Subcutaneous abdominal adipose tissue (tissue), 5 donors: Measurements from ENCODE around the gene CMC1.

ENCODE experiments used
- H3K27ac ChIP-seq: one replicate; pipeline ENCODE4 v1.7.0; 2013; ENCODE audit warnings: low read depth, mild to moderate bottlenecking, inconsistent platforms, low read length, moderate library complexity
- H3K27me3 ChIP-seq, 5 donors: one replicate each; pipeline ENCODE4 v1.7.0; 2013; ENCODE audit warnings: low read length in 5 of 5, inconsistent platforms in 1 of 5; ENCODE audit not compliant: control insufficient read depth in 5 of 5, insufficient read depth in 4 of 5
- H3K36me3 ChIP-seq, 5 donors: one replicate each; pipeline ENCODE4 v1.7.0; 2013; ENCODE audit warnings: low read length in 5 of 5; ENCODE audit not compliant: control insufficient read depth in 5 of 5, insufficient read depth in 5 of 5
- H3K4me1 ChIP-seq, 5 donors: one replicate each; pipeline ENCODE4 v1.7.0; 2013; ENCODE audit warnings: low read length in 5 of 5, mild to moderate bottlenecking in 3 of 5, moderate library complexity in 1 of 5; ENCODE audit not compliant: control insufficient read depth in 5 of 5, insufficient read depth in 5 of 5
- H3K4me3 ChIP-seq, 5 donors: one replicate each; pipeline ENCODE4 v1.7.0; 2013; ENCODE audit warnings: low read length in 5 of 5, low read depth in 1 of 5
- H3K9ac ChIP-seq, 5 donors: one replicate each; pipeline ENCODE4 v1.7.0; 2013; ENCODE audit warnings: low read length in 5 of 5, mild to moderate bottlenecking in 4 of 5, moderate library complexity in 3 of 5
- H3K9me3 ChIP-seq, 5 donors: one replicate each; pipeline ENCODE4 v1.7.0; 2013; ENCODE audit warnings: low read length in 5 of 5; ENCODE audit not compliant: control insufficient read depth in 5 of 5
- donor health status: healthy.
- donor health status: healthy.
- donor health status: healthy.
- donor health status: healthy.
- donor health status: healthy.

Gene CMC1

DNA sequence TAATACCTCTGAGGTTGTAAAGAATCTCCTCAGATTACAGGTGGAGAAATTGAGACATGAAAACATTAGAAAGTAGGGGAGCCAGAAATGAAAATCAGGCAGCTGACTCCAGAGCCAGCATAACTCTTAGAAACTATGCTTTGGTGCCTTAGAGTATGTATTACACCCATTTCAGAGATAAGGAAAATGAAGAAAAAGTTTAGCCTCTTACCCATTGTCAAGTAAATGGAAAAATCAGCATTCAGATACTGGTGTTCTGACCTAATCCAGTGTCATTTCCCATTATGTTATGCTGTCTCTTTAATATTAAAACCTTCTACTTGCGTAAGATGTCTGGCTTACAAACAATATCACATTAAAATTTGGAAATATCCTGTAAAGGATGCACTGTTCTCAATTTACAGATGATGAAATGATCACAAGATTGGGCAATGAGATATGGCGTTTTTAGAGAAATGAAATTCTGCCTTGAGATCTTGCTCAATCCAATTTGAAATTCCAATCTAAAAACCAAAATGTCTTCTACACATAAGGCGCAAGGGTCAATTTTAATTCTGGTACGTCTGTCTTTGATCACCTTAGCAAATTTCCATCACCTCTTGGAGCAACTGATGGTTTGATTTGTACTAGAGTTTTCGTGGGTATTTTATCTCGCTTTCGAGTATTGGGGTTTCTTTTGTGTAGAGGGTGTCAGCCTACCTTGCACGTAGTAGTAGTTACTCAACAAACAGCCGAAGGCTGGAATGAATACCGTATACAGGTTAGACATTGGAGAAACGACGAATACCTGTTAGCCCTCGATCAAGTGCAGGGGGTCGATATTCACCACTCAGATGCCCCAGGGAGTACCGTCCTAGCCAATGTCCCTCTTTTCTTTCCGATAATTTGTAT lies 106.2 kb downstream of the CMC1 start:
- H3K4me1 ChIP-seq: peaks cover 0 to 57% (median 50%) of the 10 kb centered on the region in 5 donors
- H3K36me3 ChIP-seq: peaks cover 0 to 1% (median 0%) of the 10 kb centered on the region in 5 donors
- peak overlapping the region; percentile 92 to 98 (median 97) for H3K9ac ChIP-seq
- peak overlapping the region; percentile 99 for H3K27ac ChIP-seq
- peaks cover 0 to 6% (median 4%) of the 10 kb centered on the region in 5 donors for H3K9me3 ChIP-seq
- H3K4me3 ChIP-seq: peak overlapping the region; percentile 65 to 93 (median 91)
- H3K27me3 ChIP-seq: no peaks in the 10 kb centered on the region

GRCh38 chr3:28348265-28348628 lies 106.8 kb downstream of the CMC1 start:
- H3K4me3 ChIP-seq: peak overlapping the region; percentile 65 to 93 (median 91)
- peaks cover 0 to 51% (median 47%) of the 10 kb centered on the region in 5 donors for H3K4me1 ChIP-seq
- no peaks in the 10 kb centered on the region for H3K27me3 ChIP-seq
- peaks cover 0 to 4% (median under 1%) of the 10 kb centered on the region in 5 donors for H3K36me3 ChIP-seq
- peak overlapping the region; percentile 99 for H3K27ac ChIP-seq
- H3K9ac ChIP-seq: peak overlapping the region; percentile 92 to 98 (median 97)
- peaks cover 0 to 10% (median 4%) of the 10 kb centered on the region in 5 donors for H3K9me3 ChIP-seq

DNA sequence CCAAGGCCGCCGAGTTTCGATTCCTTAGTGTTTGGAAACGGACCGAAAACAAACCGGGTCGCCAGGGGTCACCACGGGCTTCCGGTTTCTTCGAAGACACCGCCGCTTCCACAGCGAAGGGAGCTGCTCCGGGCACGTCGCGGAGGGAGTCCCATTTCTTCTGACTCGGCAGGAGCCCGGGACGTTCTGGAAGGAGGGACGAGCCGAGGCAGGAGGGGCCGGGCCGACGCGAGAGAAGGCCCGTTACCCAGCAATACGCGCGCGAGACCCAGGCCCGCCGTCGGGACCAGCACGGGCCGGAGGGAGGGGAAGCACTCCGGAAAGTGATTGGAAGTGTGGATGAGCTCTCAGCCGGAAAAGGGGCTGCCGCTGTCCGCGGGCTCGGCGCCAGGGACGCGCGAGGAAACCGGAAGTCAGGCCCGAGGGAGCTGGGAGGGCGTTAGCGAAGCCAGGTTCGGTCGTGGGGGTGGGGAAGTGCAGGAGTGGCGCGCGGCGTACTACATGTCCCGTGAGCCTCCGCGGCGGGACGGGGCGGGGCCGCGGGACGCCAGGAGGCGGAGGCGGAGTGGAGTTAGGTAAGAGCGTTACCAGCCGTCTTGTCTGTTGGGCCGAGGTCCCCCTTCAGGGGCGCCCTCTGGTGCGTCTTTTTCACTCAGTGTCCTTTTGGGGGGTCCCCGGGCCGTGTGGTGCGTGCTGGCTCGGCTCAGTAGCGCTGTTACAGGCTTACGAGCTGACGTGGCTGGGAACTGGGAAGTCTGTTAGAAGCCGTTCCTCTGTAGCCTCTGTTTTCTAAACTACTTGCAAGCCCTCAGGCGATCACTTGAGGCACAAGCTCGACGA lies 107.4 kb downstream of the CMC1 start, which contains the start of the genes AZI2 and ZCWPW2:
Gene AZI2, minus strand, starts transcription at position 196 of the 840 bp plus-strand sequence. CDS start 8,207 bp downstream, outside the sequence.
Gene ZCWPW2, plus strand, starts transcription at position 93 of the 840 bp plus-strand sequence. CDS start 64,348 bp downstream, outside the sequence.
- H3K4me1 ChIP-seq: peaks cover 0 to 46% (median 42%) of the 10 kb centered on the region in 5 donors
- peak within 1 kb of the TSS; percentile 65 to 95 (median 91) for H3K4me3 ChIP-seq
- peak within 1 kb of the TSS; percentile 99 for H3K27ac ChIP-seq
- H3K27me3 ChIP-seq: no peaks in the 10 kb centered on the region
- H3K36me3 ChIP-seq: peaks cover 0 to 7% (median 4%) of the 10 kb centered on the region in 5 donors
- H3K9me3 ChIP-seq: peaks cover 0 to 13% (median 6%) of the 10 kb centered on the region in 5 donors
- H3K9ac ChIP-seq: peak within 1 kb of the TSS; percentile 92 to 98 (median 97)

- peak overlapping the region; percentile 65 to 95 (median 91) for H3K4me3 ChIP-seq
- H3K27me3 ChIP-seq: no peaks in the 10 kb centered on the region
- peaks cover 0 to 15% (median 6%) of the 10 kb centered on the region in 5 donors for H3K9me3 ChIP-seq
- H3K36me3 ChIP-seq: peaks cover 0 to 8% (median 4%) of the 10 kb centered on the region in 5 donors
- peaks cover 0 to 42% (median 39%) of the 10 kb centered on the region in 5 donors for H3K4me1 ChIP-seq
- peak overlapping the region; percentile 99 for H3K27ac ChIP-seq
- peak overlapping the region; percentile 89 to 98 (median 97) for H3K9ac ChIP-seq
These were observed 108.1 kb downstream of the CMC1 start for GRCh38 chr3:28349469-28350000.
